ENCODE measurements around the gene RBM47. TPM values are rescaled to one million over a fixed set of nuclear protein-coding genes. Genes with fewer than 3 reads are reported as not detected.
"Not testable (repeated sequence)": the region's sequence is repeated elsewhere in the genome, so short reads cannot be mapped to it uniquely, and the experiment has no call there.

RBM47 gene
- total RNA-seq, 1 donor = 0.72 TPM

DNA sequence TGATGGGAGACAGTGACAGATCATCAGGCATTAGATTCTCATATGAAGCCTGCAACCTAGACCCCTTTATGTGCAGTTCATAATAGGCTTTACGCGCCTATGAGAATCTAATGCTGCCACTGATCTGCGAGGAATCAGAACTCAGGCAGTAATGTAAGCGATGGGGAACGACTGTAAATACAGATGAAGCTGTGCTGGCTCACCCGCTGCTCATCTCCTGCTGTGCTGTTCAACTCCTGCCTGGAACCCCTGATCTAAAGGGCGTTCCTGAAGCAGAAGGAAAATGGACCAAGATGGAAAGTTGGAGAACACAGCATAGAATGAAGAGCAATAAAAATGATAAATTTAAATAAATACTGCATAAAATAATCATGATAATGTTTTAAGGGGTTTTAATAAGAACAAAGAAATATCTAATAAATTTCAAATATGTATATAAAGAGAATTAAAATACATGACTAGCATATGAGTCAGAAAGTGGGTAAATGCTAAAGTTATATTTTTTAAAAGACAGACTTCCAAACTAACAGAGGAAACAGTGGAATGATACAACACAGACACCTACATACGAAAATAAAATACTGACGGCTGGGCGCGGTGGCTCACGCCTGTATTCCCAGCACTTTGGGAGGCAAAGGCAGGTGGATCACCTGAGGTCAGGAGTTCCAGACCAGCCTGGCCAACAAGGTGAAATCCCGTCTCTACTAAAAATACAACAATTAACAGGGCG is 59.2 kb downstream of the RBM47 start:
- no peak for DNase-seq (ENCODE audit: low read depth)
- H3K4me3 ChIP-seq (ENCODE audit: low read depth, low read length) = no peak overlapping the region
- TF ChIP-seq, protein P1, sequence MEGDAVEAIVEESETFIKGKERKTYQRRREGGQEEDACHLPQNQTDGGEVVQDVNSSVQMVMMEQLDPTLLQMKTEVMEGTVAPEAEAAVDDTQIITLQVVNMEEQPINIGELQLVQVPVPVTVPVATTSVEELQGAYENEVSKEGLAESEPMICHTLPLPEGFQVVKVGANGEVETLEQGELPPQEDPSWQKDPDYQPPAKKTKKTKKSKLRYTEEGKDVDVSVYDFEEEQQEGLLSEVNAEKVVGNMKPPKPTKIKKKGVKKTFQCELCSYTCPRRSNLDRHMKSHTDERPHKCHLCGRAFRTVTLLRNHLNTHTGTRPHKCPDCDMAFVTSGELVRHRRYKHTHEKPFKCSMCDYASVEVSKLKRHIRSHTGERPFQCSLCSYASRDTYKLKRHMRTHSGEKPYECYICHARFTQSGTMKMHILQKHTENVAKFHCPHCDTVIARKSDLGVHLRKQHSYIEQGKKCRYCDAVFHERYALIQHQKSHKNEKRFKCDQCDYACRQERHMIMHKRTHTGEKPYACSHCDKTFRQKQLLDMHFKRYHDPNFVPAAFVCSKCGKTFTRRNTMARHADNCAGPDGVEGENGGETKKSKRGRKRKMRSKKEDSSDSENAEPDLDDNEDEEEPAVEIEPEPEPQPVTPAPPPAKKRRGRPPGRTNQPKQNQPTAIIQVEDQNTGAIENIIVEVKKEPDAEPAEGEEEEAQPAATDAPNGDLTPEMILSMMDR (IDR thresholded peaks at IDR 0.05; ENCODE audit: insufficient read depth, low read length) = no peak

DNA sequence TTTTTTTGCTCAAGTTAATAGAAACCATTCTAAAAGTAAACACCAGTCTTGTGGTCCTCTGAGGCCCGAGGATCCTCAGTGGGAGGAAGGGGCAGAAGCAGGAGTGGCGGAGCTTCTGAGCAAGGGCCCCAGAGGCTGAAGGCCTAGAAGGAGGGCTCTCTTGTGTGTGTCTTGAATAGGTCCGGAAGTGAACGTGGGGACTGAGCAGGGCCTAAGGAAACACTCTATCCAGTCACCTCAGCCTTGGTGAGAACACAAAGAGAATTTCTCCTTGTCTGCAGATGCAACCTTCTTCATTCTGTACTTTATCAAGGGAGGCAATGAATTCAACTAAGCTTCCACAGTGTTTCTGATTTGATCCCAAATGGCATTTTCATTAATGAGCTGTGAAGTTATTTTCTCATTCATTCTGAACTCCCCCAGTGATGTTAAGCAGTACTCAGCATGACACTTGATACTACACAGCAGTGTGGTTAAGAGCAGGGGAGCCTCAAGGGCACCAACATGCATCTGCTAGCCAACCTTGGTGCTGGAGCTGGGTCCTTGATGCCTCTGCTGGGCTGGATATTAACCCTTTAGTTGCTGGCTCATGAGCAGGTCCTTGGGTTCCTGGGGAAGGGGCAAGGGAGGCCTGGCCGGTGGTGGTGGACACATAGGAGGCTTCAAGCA is 64.7 kb downstream of the RBM47 start:
- TF ChIP-seq, protein P1 (IDR thresholded peaks at IDR 0.05; ENCODE audit: insufficient read depth, low read length) = no peak
- no peak for DNase-seq (ENCODE audit: low read depth)
- H3K4me3 ChIP-seq (ENCODE audit: low read depth, low read length) = no peak overlapping the region

DNA sequence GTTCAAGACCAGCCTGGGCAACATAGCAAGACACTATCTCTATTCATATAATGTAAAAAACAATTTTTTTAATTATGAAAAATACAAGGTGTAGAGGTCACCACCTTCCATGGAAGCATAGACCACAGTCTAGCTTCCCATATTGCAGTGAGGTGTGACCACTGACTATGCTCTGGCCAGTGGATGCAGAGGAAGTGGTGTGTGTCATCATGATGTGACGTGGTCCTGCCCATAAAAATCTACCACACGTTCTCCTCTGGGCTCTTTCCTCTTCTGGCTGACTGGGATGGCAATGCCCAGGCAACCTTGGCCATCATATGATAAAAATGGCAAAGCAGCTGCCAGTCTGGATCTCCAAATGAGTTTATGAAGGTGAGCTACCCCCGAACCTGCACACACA is 65.7 kb downstream of the RBM47 start:
- H3K4me3 ChIP-seq (ENCODE audit: low read depth, low read length) = no peak overlapping the region
- no peak for DNase-seq (ENCODE audit: low read depth)
- TF ChIP-seq, protein P1 (IDR thresholded peaks at IDR 0.05; ENCODE audit: insufficient read depth, low read length) = no peak

- H3K4me3 ChIP-seq (ENCODE audit: low read depth, low read length) = no peak overlapping the region
- DNase-seq (ENCODE audit: low read depth) = no peak
- TF ChIP-seq, protein P1 (IDR thresholded peaks at IDR 0.05; ENCODE audit: insufficient read depth, low read length) = no peak
Measured at GRCh38 chr4:40563401-40563800, 66.3 kb downstream of the RBM47 start.

DNA sequence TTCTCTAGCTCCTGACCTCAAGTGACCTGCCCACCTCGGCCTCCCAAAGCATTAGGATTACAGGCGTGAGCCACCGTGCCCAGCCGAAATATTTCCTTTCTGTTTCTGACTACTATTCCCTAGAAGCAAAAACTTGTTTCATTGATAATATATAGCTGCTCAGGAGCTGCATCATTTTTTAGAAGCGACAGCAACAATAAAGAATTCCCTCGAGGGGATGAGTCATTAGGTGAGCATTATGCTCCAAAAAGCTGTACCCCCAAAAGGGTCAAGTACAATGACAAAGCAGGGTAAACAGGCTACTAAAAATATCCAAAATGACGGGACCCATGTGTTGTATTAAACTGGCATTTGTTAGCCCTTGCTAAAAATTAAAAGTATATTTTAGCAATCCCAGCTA is 67.0 kb downstream of the RBM47 start:
- TF ChIP-seq, protein P1 (IDR thresholded peaks at IDR 0.05; ENCODE audit: insufficient read depth, low read length) = no peak
- no peak for DNase-seq (ENCODE audit: low read depth)
- no peak overlapping the region for H3K4me3 ChIP-seq (ENCODE audit: low read depth, low read length)

DNA sequence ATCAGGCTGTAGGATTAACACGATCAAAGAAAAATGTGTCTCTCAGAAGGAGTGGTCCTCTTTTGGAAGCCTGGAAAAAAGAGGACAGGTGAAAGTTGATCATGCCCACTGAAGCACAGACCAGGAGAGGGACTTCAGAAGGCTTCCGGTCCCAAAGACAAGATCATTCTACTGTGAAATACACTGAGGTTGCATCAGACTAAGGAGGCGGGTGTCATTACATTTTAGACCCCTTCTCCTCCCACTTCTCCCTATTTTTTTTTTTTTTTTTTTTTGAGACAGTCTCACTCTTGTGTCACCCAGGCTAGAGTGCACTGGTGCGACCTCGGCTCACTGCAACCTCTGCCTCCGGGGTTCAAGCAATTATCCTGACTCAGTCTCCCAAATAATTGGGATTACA is 67.5 kb downstream of the RBM47 start:
- DNase-seq (ENCODE audit: low read depth) = no peak
- no peak overlapping the region for H3K4me3 ChIP-seq (ENCODE audit: low read depth, low read length)
- TF ChIP-seq, protein P1 (IDR thresholded peaks at IDR 0.05; ENCODE audit: insufficient read depth, low read length) = no peak

DNA sequence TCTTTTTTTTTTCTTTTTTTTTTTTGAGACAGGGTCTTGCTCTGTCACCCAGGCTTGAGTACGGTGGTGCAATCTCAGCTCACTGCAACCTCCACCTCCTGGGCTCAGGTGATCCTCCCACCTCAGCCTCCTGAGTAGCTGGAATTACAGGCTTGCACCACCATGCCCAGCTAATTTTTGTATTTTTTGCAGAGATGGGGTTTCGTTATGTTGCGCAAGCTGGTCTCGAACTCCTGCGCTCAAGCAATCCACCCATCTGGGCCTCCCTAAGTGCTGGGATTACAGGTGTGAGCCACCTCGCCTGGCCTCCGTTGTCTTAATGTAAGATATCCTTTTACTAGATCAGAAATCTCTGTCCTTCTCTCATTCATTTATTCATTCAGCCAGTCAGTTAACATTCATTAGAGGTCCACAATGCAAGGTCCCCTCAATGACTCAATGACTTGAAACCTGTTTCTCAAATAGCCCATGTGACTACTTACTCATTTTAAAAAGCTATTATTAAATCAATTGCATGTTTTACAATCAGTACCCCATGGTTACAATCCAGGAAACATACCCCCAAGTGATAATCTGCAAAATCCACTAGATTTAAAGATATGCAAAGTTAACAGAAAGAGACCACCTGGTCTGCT is 68.0 kb downstream of the RBM47 start:
- H3K4me3 ChIP-seq (ENCODE audit: low read depth, low read length); DNase-seq (ENCODE audit: low read depth): not testable (repeated sequence)

All from fibroblast of the aortic adventitia (primary cell).